Endometrial microvascular endothelial cells (primary cell): ENCODE measurements around the gene ZNF574. TPM values are rescaled to one million over a fixed set of nuclear protein-coding genes. Genes with fewer than 3 reads are reported as not detected.
"Not testable (repeated sequence)": the region's sequence is repeated elsewhere in the genome, so short reads cannot be mapped to it uniquely, and the experiment has no call there.

Source experiments
- in situ Hi-C: cut with HindIII; loops from 2 replicates; pipeline ENCODE4 v1.10.0; 2017; ENCODE audit warnings: low sequenced_read_pairs, low pct_unique_long_range_greater_than_20kb; ENCODE audit errors: inconsistent ontology term
- total RNA-seq: library from RNA; depleted of rRNA; stranded (reverse); fragments of >200 nt; gene quantifications from one replicate; pipeline ENCODE4 v1.2.3, GENCODE V29; 2015; ENCODE audit errors: inconsistent ontology term

Gene ZNF574
- total RNA-seq, 1 donor from 2014 or later, result 11.6 TPM

- in situ Hi-C loops, result no loop called here
Measured at GRCh38 chr19:42095142-42095813, 19.3 kb downstream of the ZNF574 start.

GRCh38 chr19:42095814-42096230 is 19.9 kb downstream of the ZNF574 start:
- in situ Hi-C loops, result no loop called here

- in situ Hi-C loops, result no loop called here
Measured at GRCh38 chr19:42096255-42096837, 20.4 kb downstream of the ZNF574 start.

- in situ Hi-C loops, result no loop called here
Measured at GRCh38 chr19:42097461-42097860, 21.5 kb downstream of the ZNF574 start.

- in situ Hi-C loops, result no loop called here
Measured at GRCh38 chr19:42098781-42099180, 22.8 kb downstream of the ZNF574 start.

- in situ Hi-C loops, result no loop called here
Measured at GRCh38 chr19:42099336-42099925, 23.5 kb downstream of the ZNF574 start.

GRCh38 chr19:42100241-42100640 is 24.3 kb downstream of the ZNF574 start:
- in situ Hi-C loops, result not testable (repeated sequence)

- in situ Hi-C loops, result no loop called here
Measured at GRCh38 chr19:42102877-42103276, 26.9 kb downstream of the ZNF574 start.

- in situ Hi-C loops, result no loop called here
Measured at GRCh38 chr19:42105368-42105767, 29.4 kb downstream of the ZNF574 start.

- in situ Hi-C loops, result no loop called here
Measured at GRCh38 chr19:42108527-42109389, 32.8 kb downstream of the ZNF574 start.

- in situ Hi-C loops, result no loop called here
Measured at GRCh38 chr19:42109896-42110295, 33.9 kb downstream of the ZNF574 start.

GRCh38 chr19:42110658-42111057 is 34.7 kb downstream of the ZNF574 start:
- in situ Hi-C loops, result no loop called here

- in situ Hi-C loops, result no loop called here
Measured at GRCh38 chr19:42111384-42111783, 35.4 kb downstream of the ZNF574 start.

GRCh38 chr19:42111811-42112210 is 35.8 kb downstream of the ZNF574 start:
- in situ Hi-C loops, result no loop called here

GRCh38 chr19:42113641-42114348 is 37.8 kb downstream of the ZNF574 start:
- in situ Hi-C loops, result no loop called here

- in situ Hi-C loops, result no loop called here
Measured at GRCh38 chr19:42114412-42114811, 38.4 kb downstream of the ZNF574 start.

GRCh38 chr19:42115219-42115618 is 39.3 kb downstream of the ZNF574 start:
- in situ Hi-C loops, result no loop called here

- in situ Hi-C loops, result no loop called here
Measured at GRCh38 chr19:42115705-42116104, 39.7 kb downstream of the ZNF574 start.
